ENCODE data around the gene SLC19A1. TPM values are rescaled to one million over a fixed set of nuclear protein-coding genes. Genes with fewer than 3 reads are reported as not detected.

Gene SLC19A1
- total and polyA plus RNA-seq, 7 donors = 1.4 to 3.8 (median 2.3) TPM

DNA sequence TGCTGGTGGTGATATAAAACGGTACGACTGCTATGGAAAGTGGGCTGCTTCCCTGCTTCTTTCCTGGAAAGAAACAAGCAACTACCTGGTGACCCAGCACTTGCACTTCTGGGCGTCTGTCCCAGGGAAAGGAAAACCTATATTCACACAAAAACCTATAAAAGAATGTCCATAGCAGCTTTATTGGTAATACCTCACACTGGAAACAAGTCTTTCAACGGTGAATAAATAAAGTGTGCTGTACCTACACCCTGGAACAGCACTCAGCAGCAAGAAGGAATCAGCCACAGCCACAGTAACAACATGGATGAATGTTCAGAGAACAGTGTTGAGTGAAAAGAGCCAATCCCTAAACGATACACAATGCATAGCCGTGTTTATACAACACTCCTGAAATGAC lies 19.9 kb downstream of the SLC19A1 start:
- no peaks in the 10 kb centered on the region for H3K4me1 ChIP-seq
- intact Hi-C loops (cut with DNase I) = no loop called here
- DNase-seq (no peak), ATAC-seq (no peak)
- no peaks in the 10 kb centered on the region for H3K27me3 ChIP-seq (ENCODE audit: insufficient read depth in 3 of 3, low read length in 2 of 3)
- H3K27ac ChIP-seq = no peak overlapping the region
- 96 to 99% (median 96%) methylated on average over 6 of the region's 6 CpGs for WGBS, 3 donors
- H3K36me3 ChIP-seq (ENCODE audit: insufficient read depth in 1 of 2, low read depth in 1 of 2) = peaks cover 0 to 3% of the 10 kb centered on the region in 2 donors
- peaks cover 33% of the 10 kb centered on the region for H3K9me3 ChIP-seq
- no peak overlapping the region for H3K4me3 ChIP-seq
- TF ChIP-seq, protein P1, sequence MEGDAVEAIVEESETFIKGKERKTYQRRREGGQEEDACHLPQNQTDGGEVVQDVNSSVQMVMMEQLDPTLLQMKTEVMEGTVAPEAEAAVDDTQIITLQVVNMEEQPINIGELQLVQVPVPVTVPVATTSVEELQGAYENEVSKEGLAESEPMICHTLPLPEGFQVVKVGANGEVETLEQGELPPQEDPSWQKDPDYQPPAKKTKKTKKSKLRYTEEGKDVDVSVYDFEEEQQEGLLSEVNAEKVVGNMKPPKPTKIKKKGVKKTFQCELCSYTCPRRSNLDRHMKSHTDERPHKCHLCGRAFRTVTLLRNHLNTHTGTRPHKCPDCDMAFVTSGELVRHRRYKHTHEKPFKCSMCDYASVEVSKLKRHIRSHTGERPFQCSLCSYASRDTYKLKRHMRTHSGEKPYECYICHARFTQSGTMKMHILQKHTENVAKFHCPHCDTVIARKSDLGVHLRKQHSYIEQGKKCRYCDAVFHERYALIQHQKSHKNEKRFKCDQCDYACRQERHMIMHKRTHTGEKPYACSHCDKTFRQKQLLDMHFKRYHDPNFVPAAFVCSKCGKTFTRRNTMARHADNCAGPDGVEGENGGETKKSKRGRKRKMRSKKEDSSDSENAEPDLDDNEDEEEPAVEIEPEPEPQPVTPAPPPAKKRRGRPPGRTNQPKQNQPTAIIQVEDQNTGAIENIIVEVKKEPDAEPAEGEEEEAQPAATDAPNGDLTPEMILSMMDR (IDR thresholded peaks at IDR 0.05) = no peak

DNA sequence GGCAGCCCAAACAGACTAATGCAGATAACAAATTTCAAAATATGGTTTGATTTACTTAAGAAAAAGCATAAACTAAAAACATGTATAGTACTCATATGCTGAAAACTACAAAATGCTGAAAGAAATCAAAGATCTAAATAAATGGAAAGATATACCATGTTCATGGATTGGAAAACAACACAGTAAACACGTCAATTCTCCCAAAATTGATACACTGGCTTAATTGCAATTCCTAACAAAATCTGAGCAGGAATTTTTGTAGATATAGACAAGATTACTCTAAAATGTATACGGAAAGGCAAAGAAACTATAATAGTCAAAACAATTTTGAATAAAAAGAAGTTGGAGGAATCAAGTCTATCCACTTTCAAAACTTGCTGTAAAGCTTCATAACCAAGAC lies 21.0 kb downstream of the SLC19A1 start:
- Histone ChIP-seq H3K36me3 (ENCODE audit: insufficient read depth in 1 of 2, low read depth in 1 of 2) (peaks cover 0 to 3% of the 10 kb centered on the region in 2 donors), H3K4me3 (no peak overlapping the region), H3K27ac (no peak overlapping the region), H3K9me3 (peaks cover 33% of the 10 kb centered on the region), H3K27me3 (ENCODE audit: insufficient read depth in 3 of 3, low read length in 2 of 3) (no peaks in the 10 kb centered on the region), H3K4me1 (no peaks in the 10 kb centered on the region)
- WGBS, 3 donors = 97 to 100% (median 99%) methylated on average over 2 of the region's 2 CpGs
- intact Hi-C loops (cut with DNase I) = no loop called here
- ATAC-seq = no peak
- TF ChIP-seq, protein P1 (IDR thresholded peaks at IDR 0.05) = no peak
- DNase-seq = no peak

- WGBS, 3 donors = 94 to 98% (median 95%) methylated on average over 4 of the region's 4 CpGs
- no peaks in the 10 kb centered on the region for H3K27me3 ChIP-seq (ENCODE audit: insufficient read depth in 3 of 3, low read length in 2 of 3)
- H3K4me1 ChIP-seq = no peaks in the 10 kb centered on the region
- intact Hi-C loops (cut with DNase I) = no loop called here
- peaks cover 0 to 3% of the 10 kb centered on the region in 2 donors for H3K36me3 ChIP-seq (ENCODE audit: insufficient read depth in 1 of 2, low read depth in 1 of 2)
- ATAC-seq (no peak), DNase-seq (no peak)
- TF ChIP-seq, protein P1 (IDR thresholded peaks at IDR 0.05) = no peak
- H3K9me3 ChIP-seq = peaks cover 33% of the 10 kb centered on the region
- H3K27ac ChIP-seq = no peak overlapping the region
- H3K4me3 ChIP-seq = no peak overlapping the region
These were observed 23.1 kb downstream of the SLC19A1 start for GRCh38 chr21:45519182-45519581.

- TF ChIP-seq, protein P1 (IDR thresholded peaks at IDR 0.05) = no peak
- no peak overlapping the region for H3K27ac ChIP-seq
- no peak for ATAC-seq
- H3K36me3 ChIP-seq (ENCODE audit: insufficient read depth in 1 of 2, low read depth in 1 of 2) = peaks cover 0 to 3% of the 10 kb centered on the region in 2 donors
- no peak overlapping the region for H3K4me3 ChIP-seq
- intact Hi-C loops (cut with DNase I) = no loop called here
- no peak for DNase-seq
- WGBS, 3 donors = 88 to 91% (median 89%) methylated on average over 2 of the region's 2 CpGs
- H3K9me3 ChIP-seq = peaks cover 33% of the 10 kb centered on the region
- H3K4me1 ChIP-seq = no peaks in the 10 kb centered on the region
- H3K27me3 ChIP-seq (ENCODE audit: insufficient read depth in 3 of 3, low read length in 2 of 3) = no peaks in the 10 kb centered on the region
These were observed 23.5 kb downstream of the SLC19A1 start for GRCh38 chr21:45518742-45519141.
